Endothelial cell of umbilical vein (primary cell): ENCODE data around the gene OR10W1.

Experiments
- EZH2 ChIP-seq: IDR thresholded peaks from 2 replicates; pipeline ENCODE4 v1.6.1; 2012; ENCODE audit warnings: borderline replicate concordance, low read depth, mild to moderate bottlenecking, moderate library complexity, low read length, inconsistent platforms; ENCODE audit not compliant: severe bottlenecking
- GATA2 ChIP-seq: IDR thresholded peaks from 2 replicates; pipeline ENCODE4 v1.7.0; 2011; ENCODE audit warnings: low read depth, mild to moderate bottlenecking, moderate library complexity, mixed read lengths, low read length; ENCODE audit not compliant: insufficient read length, insufficient read depth
- MYC ChIP-seq: IDR thresholded peaks from one replicate; pipeline ENCODE4 v1.6.1; 2011; ENCODE audit warnings: mild to moderate bottlenecking, low read depth, low read length
- POLR2AphosphoS5 ChIP-seq: IDR thresholded peaks from 2 replicates; pipeline ENCODE4 v1.6.1; 2012; ENCODE audit warnings: low read depth, mild to moderate bottlenecking, control low read depth, low read length, moderate library complexity; ENCODE audit not compliant: insufficient read depth
- TF ChIP-seq, protein P1 (sequence below), 2 donors: IDR thresholded peaks; 1 replicate in 1 of 2; 2 replicates in 1 of 2; pipeline ENCODE4 v1.5.1; 2011; ENCODE audit warnings: low read length in 2 of 2, mild to moderate bottlenecking in 2 of 2, moderate library complexity in 2 of 2, control low read depth in 1 of 2, inconsistent platforms in 1 of 2, low read depth in 1 of 2; ENCODE audit not compliant: insufficient read depth in 1 of 2; ENCODE audit errors: extremely low read depth in 1 of 2
- TF ChIP-seq, protein P2 (sequence below): IDR thresholded peaks from 2 replicates; pipeline ENCODE4 v1.6.1; 2011; ENCODE audit not compliant: insufficient read depth, insufficient read length

DNA sequence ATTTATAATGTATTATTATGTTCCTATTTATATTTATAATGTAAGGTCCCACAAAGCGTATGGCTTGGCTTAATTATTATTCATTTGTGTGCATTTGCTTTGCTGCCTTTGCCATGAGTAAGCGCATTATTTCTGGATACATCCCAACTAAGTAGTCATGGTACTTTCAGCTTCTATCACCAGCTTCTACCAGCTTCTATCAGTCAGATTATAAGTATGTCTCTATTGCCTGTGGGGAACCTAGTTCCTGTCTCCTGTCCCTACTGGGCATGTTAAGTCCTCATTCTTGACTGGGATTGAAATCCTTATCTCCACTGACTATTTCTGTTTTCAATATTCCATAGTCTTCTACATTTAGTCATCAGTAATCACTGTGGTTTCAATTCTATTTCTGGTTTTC, 33.5 kb upstream of the OR10W1 start:
- no peak for TF ChIP-seq GATA2
- TF ChIP-seq, protein P1, sequence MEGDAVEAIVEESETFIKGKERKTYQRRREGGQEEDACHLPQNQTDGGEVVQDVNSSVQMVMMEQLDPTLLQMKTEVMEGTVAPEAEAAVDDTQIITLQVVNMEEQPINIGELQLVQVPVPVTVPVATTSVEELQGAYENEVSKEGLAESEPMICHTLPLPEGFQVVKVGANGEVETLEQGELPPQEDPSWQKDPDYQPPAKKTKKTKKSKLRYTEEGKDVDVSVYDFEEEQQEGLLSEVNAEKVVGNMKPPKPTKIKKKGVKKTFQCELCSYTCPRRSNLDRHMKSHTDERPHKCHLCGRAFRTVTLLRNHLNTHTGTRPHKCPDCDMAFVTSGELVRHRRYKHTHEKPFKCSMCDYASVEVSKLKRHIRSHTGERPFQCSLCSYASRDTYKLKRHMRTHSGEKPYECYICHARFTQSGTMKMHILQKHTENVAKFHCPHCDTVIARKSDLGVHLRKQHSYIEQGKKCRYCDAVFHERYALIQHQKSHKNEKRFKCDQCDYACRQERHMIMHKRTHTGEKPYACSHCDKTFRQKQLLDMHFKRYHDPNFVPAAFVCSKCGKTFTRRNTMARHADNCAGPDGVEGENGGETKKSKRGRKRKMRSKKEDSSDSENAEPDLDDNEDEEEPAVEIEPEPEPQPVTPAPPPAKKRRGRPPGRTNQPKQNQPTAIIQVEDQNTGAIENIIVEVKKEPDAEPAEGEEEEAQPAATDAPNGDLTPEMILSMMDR (IDR thresholded peaks at IDR 0.05; ENCODE audit: extremely low read depth in 1 of 2, insufficient read depth in 1 of 2, low read depth in 1 of 2, low read length in 2 of 2), result no peak
- no peak for TF ChIP-seq MYC
- TF ChIP-seq POLR2AphosphoS5, result no peak
- TF ChIP-seq, protein P2, sequence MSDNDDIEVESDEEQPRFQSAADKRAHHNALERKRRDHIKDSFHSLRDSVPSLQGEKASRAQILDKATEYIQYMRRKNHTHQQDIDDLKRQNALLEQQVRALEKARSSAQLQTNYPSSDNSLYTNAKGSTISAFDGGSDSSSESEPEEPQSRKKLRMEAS, result no peak
- TF ChIP-seq EZH2, result no peak
